Nephron progenitor cell (in vitro differentiated cells): Measurements from ENCODE around the gene FBXL20.

Experiments
- DNase-seq: peaks from one replicate; pipeline ENCODE4 v3.0.0; 2021
- H3K27ac Mint-ChIP-seq: 2 replicates; pipeline ENCODE4 v1.8.0; 2021; ENCODE audit warnings: mild to moderate bottlenecking, moderate library complexity, mixed read lengths
- H3K27me3 Mint-ChIP-seq: 2 replicates; pipeline ENCODE4 v1.8.0; 2021; ENCODE audit warnings: mild to moderate bottlenecking, low read depth, mixed read lengths; ENCODE audit not compliant: poor library complexity
- H3K36me3 Mint-ChIP-seq: 2 replicates; pipeline ENCODE4 v1.8.0; 2021; ENCODE audit warnings: low read depth, mixed read lengths
- H3K4me1 Mint-ChIP-seq: 2 replicates; pipeline ENCODE4 v1.8.0; 2021; ENCODE audit warnings: mixed read lengths
- H3K4me3 Mint-ChIP-seq: 2 replicates; pipeline ENCODE4 v1.8.0; 2021; ENCODE audit warnings: mild to moderate bottlenecking, moderate library complexity, mixed read lengths
- H3K9me3 Mint-ChIP-seq: 2 replicates; pipeline ENCODE4 v1.8.0; 2021; ENCODE audit warnings: mild to moderate bottlenecking, moderate library complexity, mixed read lengths
- CTCF ChIP-seq: fragments of 200-600 bp; sonication (generic); IDR thresholded peaks from 2 replicates; pipeline ENCODE4 v1.5.0; 2021; ENCODE audit warnings: antibody characterized with exemption

FBXL20 gene

GRCh38 chr17:39208136-39208535, 193.3 kb downstream of the FBXL20 start:
- Mint-ChIP-seq H3K4me1 (peaks cover 39% of the 10 kb centered on the region), H3K9me3 (no peaks in the 10 kb centered on the region), H3K27ac (no peak overlapping the region), H3K4me3 (no peak overlapping the region), H3K36me3 (peaks cover 19% of the 10 kb centered on the region), H3K27me3 (peaks cover 52% of the 10 kb centered on the region)
- TF ChIP-seq CTCF, result no peak
- no peak for DNase-seq

DNA sequence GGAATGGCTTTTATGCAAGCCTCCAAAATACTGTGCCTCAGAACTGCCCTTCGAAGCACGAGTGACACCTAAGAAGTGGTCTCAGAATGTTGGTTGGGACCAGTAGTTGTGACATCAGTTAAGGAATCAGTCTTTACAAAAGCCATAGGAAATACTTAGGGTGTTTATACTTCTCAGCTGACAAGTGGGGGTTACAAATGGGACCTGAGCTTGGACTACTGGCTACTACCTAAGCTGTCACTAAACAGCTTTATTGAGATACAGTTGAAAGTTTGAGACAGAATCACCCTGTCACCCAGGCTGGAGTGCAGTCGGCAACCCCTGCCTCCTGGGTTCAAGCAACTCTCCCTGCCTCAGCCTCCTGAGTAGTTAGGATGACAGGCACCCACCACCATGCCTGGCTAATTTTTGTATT, 196.3 kb downstream of the FBXL20 start:
- Mint-ChIP-seq H3K27me3 (peaks cover 22% of the 10 kb centered on the region), H3K4me3 (no peak overlapping the region), H3K27ac (peak overlapping the region; percentile 65), H3K4me1 (peaks cover 62% of the 10 kb centered on the region), H3K9me3 (no peaks in the 10 kb centered on the region), H3K36me3 (peaks cover 41% of the 10 kb centered on the region)
- TF ChIP-seq CTCF, result no peak
- DNase-seq, result no peak

DNA sequence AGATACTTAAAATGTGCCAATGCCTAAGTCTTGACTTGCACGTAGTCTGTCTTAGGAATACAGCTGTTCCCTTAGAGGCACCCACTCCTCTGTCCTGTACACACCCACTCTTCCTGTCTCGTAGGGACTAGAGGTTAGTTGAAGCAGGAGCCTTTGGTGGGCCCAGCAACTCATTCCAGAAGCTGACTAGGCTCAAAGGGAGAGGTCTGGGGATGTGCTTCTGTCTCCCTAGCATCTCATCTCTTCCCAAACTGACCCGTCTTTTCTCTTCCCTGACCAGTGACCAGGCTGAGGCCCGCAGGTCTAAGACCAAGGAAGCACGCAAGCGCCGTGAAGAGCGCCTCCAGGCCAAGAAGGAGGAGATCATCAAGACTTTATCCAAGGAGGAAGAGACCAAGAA, 197.2 kb downstream of the FBXL20 start:
- peaks cover 17% of the 10 kb centered on the region for H3K27me3 Mint-ChIP-seq
- TF ChIP-seq CTCF, result no peak
- no peak for DNase-seq
- no peak overlapping the region for H3K27ac Mint-ChIP-seq
- peaks cover 65% of the 10 kb centered on the region for H3K4me1 Mint-ChIP-seq
- H3K9me3 Mint-ChIP-seq, result no peaks in the 10 kb centered on the region
- H3K4me3 Mint-ChIP-seq, result no peak overlapping the region
- H3K36me3 Mint-ChIP-seq, result peaks cover 41% of the 10 kb centered on the region
